ENCODE data around the gene FOXE1. TPM values are rescaled to one million over a fixed set of nuclear protein-coding genes. Genes with fewer than 3 reads are reported as not detected.

The FOXE1 gene
- total RNA-seq, 1 experiment from 2014 or later: not detected

DNA sequence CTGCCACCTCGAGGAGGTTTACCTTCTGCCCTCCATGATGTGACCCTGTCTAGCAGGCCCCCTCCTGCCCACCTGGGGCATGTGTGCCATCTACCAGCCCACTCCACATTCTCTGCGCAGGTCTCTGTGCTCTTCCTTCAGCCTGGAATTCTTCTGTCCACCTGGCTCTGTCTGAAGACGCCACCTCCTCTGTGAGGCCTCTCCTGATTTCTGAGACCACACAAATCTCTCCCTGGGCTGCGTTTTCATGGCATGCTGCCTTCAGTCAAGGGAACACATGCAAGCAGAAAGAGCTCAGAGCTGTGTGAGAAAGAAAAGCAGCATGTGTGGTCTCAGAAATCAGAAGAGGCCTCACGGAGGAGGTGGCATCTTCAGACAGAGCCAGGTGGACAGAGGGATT, 22.1 kb downstream of the FOXE1 start:
- H3K27ac ChIP-seq (ENCODE audit: low read depth, low read length): no peak overlapping the region
- H3K27me3 ChIP-seq (ENCODE audit: insufficient read depth, low read length): no peaks in the 10 kb centered on the region
- H3K4me2 ChIP-seq (ENCODE audit: low read length): no peak overlapping the region
- RAD21 ChIA-PET (ENCODE audit: low non-redundant PET in 1 of 2, low total read pairs in 2 of 2, uncharacterized antibody in 2 of 2, unreplicated experiment in 2 of 2): no interaction called here
- DNase-seq (ENCODE audit: low read depth, low spot score): no peak
- no TSS peak for BruUV-seq (replicated peaks)
- intact Hi-C loops (cut with micrococcal nuclease): no loop called here
- no peaks in the 10 kb centered on the region for H3K9me3 ChIP-seq (ENCODE audit: control insufficient read depth in 1 of 2, insufficient read depth in 1 of 2, low read depth in 1 of 2, low read length in 2 of 2)
- H3K36me3 ChIP-seq (ENCODE audit: control insufficient read depth in 1 of 2, insufficient read depth in 2 of 2, low read length in 2 of 2): no peaks in the 10 kb centered on the region
- CTCF ChIA-PET: interaction anchor here (1.8 kb wide), 1 partner anchor 15 kb away, joined by 8 read pairs; no protein-coding TSS in a partner anchor
- no peaks in the 10 kb centered on the region for H3K9me2 ChIP-seq (ENCODE audit: insufficient read depth)
- POLR2A ChIA-PET: no interaction called here
- no peak for ATAC-seq
- H2AFZ ChIP-seq (ENCODE audit: low read depth, low read length, poor library complexity, severe bottlenecking): no peak overlapping the region
- no peaks in the 10 kb centered on the region for H4K20me1 ChIP-seq (ENCODE audit: insufficient read depth)
- no peak overlapping the region for H3K4me3 ChIP-seq (replicated peaks in 1 of 2; ENCODE audit: low read depth in 1 of 2, low read length in 2 of 2)
- H3K79me2 ChIP-seq (ENCODE audit: insufficient read depth, low read length): no peaks in the 10 kb centered on the region
- peaks cover 0 to 7% of the 10 kb centered on the region in 2 experiments; a peak in 2 of 4 replicates for H3K4me1 ChIP-seq (ENCODE audit: control insufficient read depth in 1 of 2, insufficient read depth in 2 of 2, low read length in 2 of 2)
- TF ChIP-seq, protein P1, sequence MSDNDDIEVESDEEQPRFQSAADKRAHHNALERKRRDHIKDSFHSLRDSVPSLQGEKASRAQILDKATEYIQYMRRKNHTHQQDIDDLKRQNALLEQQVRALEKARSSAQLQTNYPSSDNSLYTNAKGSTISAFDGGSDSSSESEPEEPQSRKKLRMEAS (IDR thresholded peaks at IDR 0.05): no peak
- TF ChIP-seq RAD21 (IDR thresholded peaks at IDR 0.05; ENCODE audit: low read depth): no peak
- TF ChIP-seq ZBTB33 (IDR thresholded peaks at IDR 0.05; ENCODE audit: extremely low read depth, insufficient replicate concordance, low read length): no peak
- TF ChIP-seq YY1 (IDR thresholded peaks at IDR 0.05; ENCODE audit: extremely low read depth, insufficient replicate concordance, low read depth, low read length): no peak
- no peak for TF ChIP-seq CEBPB (IDR thresholded peaks at IDR 0.05; ENCODE audit: low read depth)
- no peak for TF ChIP-seq EZH2phosphoT487 (IDR thresholded peaks at IDR 0.05; ENCODE audit: borderline replicate concordance)
- TF ChIP-seq POLR2A (IDR thresholded peaks at IDR 0.05; ENCODE audit: borderline replicate concordance, extremely low read depth, insufficient read depth, insufficient read length): no peak
- TF ChIP-seq, protein P2, sequence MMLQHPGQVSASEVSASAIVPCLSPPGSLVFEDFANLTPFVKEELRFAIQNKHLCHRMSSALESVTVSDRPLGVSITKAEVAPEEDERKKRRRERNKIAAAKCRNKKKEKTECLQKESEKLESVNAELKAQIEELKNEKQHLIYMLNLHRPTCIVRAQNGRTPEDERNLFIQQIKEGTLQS (IDR thresholded peaks at IDR 0.05): no peak
- no peak for TF ChIP-seq SIN3A (IDR thresholded peaks at IDR 0.05; ENCODE audit: low read depth)
- no peak for TF ChIP-seq REST (IDR thresholded peaks at IDR 0.05; ENCODE audit: low read depth)
- no peak for TF ChIP-seq EGR1 (IDR thresholded peaks at IDR 0.05; ENCODE audit: low read depth)
- no peak for TF ChIP-seq ELF1 (IDR thresholded peaks at IDR 0.05; ENCODE audit: borderline replicate concordance, low read depth)
- TF ChIP-seq EZH2 (IDR thresholded peaks at IDR 0.05): no peak
- TF ChIP-seq POLR2AphosphoS5 (IDR thresholded peaks at IDR 0.05; ENCODE audit: low read depth, low read length): no peak
- TF ChIP-seq JUND (IDR thresholded peaks at IDR 0.05): no peak
- no peak for TF ChIP-seq ZNF274 (IDR thresholded peaks at IDR 0.05; ENCODE audit: low read depth, low read length)
- TF ChIP-seq TCF7L2 (IDR thresholded peaks at IDR 0.05; ENCODE audit: borderline replicate concordance, extremely low read depth, insufficient read depth, insufficient read length): no peak
- TF ChIP-seq, protein P3, sequence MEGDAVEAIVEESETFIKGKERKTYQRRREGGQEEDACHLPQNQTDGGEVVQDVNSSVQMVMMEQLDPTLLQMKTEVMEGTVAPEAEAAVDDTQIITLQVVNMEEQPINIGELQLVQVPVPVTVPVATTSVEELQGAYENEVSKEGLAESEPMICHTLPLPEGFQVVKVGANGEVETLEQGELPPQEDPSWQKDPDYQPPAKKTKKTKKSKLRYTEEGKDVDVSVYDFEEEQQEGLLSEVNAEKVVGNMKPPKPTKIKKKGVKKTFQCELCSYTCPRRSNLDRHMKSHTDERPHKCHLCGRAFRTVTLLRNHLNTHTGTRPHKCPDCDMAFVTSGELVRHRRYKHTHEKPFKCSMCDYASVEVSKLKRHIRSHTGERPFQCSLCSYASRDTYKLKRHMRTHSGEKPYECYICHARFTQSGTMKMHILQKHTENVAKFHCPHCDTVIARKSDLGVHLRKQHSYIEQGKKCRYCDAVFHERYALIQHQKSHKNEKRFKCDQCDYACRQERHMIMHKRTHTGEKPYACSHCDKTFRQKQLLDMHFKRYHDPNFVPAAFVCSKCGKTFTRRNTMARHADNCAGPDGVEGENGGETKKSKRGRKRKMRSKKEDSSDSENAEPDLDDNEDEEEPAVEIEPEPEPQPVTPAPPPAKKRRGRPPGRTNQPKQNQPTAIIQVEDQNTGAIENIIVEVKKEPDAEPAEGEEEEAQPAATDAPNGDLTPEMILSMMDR (IDR thresholded peaks at IDR 0.05 in 2 of 3, conservative IDR thresholded peaks at IDR 0.05 in 1 of 3; ENCODE audit: borderline replicate concordance in 1 of 3, insufficient read depth in 1 of 3, low read depth in 2 of 3, low read length in 2 of 3): no peak
- no peak overlapping the region for H3K9ac ChIP-seq (ENCODE audit: low read length)

All from HCT116 (cell line).